Keratinocyte (primary cell): ENCODE measurements around the gene SGO2. TPM values are rescaled to one million over a fixed set of nuclear protein-coding genes. Genes with fewer than 3 reads are reported as not detected.

Experiments used
- DNase-seq: peaks from one replicate; pipeline ENCODE4 v3.0.0-alpha.2; 2011; ENCODE audit warnings: low read depth, missing footprints, low spot score
- FAIRE-seq: peaks from 2 replicates; lab custom pipeline; 2011; peaks lifted over from hg19 to GRCh38; lab: Jason Lieb, UNC
- H2AFZ ChIP-seq: 2 replicates; pipeline ENCODE4 v1.6.0; 2012; ENCODE audit warnings: low read length, control low read depth, inconsistent platforms; ENCODE audit not compliant: control insufficient read depth
- H3K27ac ChIP-seq: 2 replicates; pipeline ENCODE4 v1.5.1; 2011; ENCODE audit warnings: low read length; ENCODE audit not compliant: control insufficient read depth, insufficient read depth
- H3K27me3 ChIP-seq: 3 replicates; pipeline ENCODE4 v1.6.0; 2011; ENCODE audit warnings: low read length; ENCODE audit not compliant: control insufficient read depth, insufficient read depth; ENCODE audit errors: extremely low read depth
- H3K36me3 ChIP-seq, 2 experiments: 2 replicates in 1 of 2; 3 replicates in 1 of 2; pipeline ENCODE4 v1.5.1; 2011; ENCODE audit warnings: low read length in 2 of 2, mild to moderate bottlenecking in 1 of 2; ENCODE audit not compliant: control insufficient read depth in 2 of 2, insufficient read depth in 2 of 2; ENCODE audit errors: extremely low read depth in 1 of 2
- H3K4me1 ChIP-seq: 3 replicates; pipeline ENCODE4 v1.5.1; 2011; ENCODE audit warnings: low read length; ENCODE audit not compliant: control insufficient read depth, insufficient read depth; ENCODE audit errors: extremely low read depth
- H3K4me2 ChIP-seq: 3 replicates; pipeline ENCODE4 v1.6.0; 2011; ENCODE audit warnings: low read depth, low read length; ENCODE audit not compliant: control insufficient read depth, insufficient read depth; ENCODE audit errors: extremely low read depth
- H3K4me3 ChIP-seq, 3 experiments: fragments of 200-600 bp in 1 of 3; sonication (generic) in 1 of 3; 2 replicates in 2 of 3; 3 replicates in 1 of 3; pipeline ENCODE4 v1.5.1; 2011 to 2016; ENCODE audit warnings: low read length in 3 of 3, mild to moderate bottlenecking in 3 of 3, control low read depth in 2 of 3, inconsistent platforms in 1 of 3, low read depth in 1 of 3, mixed read lengths in 1 of 3, mixed run types in 1 of 3, moderate library complexity in 1 of 3; ENCODE audit not compliant: control insufficient read depth in 2 of 3, insufficient read depth in 2 of 3; ENCODE audit errors: extremely low read depth in 1 of 3
- H3K79me2 ChIP-seq: 2 replicates; pipeline ENCODE4 v1.6.0; 2012; ENCODE audit warnings: low read length; ENCODE audit not compliant: control insufficient read depth, insufficient read depth
- H3K9ac ChIP-seq: 3 replicates; pipeline ENCODE4 v1.6.0; 2011; ENCODE audit warnings: low read length; ENCODE audit not compliant: control insufficient read depth, insufficient read depth; ENCODE audit errors: extremely low read depth
- H3K9me1 ChIP-seq: 3 replicates; pipeline ENCODE4 v1.6.0; 2011; ENCODE audit warnings: low read length; ENCODE audit not compliant: control insufficient read depth, insufficient read depth; ENCODE audit errors: extremely low read depth
- H3K9me3 ChIP-seq: 2 replicates; pipeline ENCODE4 v1.5.1; 2012; ENCODE audit warnings: low read depth, low read length; ENCODE audit not compliant: control insufficient read depth
- H4K20me1 ChIP-seq: 3 replicates; pipeline ENCODE4 v1.6.0; 2011; ENCODE audit warnings: low read length; ENCODE audit not compliant: control insufficient read depth, insufficient read depth; ENCODE audit errors: extremely low read depth
- EZH2 ChIP-seq: IDR thresholded peaks from one replicate; pipeline ENCODE4 v1.6.1; 2012; ENCODE audit warnings: inconsistent platforms, mild to moderate bottlenecking, low read length, moderate library complexity
- dilution Hi-C: fragments of 300-500 bp; cut with MboI; formaldehyde crosslinking; loops from one replicate; pipeline ENCODE4 v1.7.0; 2020; ENCODE audit warnings: low sequenced_read_pairs; ENCODE audit not compliant: extremely low pct_ligation_motif_present
- polyA plus RNA-seq, 5 experiments: library from polyadenylated mRNA; depleted of rRNA in 3 of 5; stranded (reverse) in 3 of 5; stranded (forward) in 1 of 5; unstranded in 1 of 5; fragments of >200 nt; gene quantifications; 1 replicate in 1 of 5; 2 replicates in 3 of 5; 3 replicates in 1 of 5; pipeline versions ENCODE4 v1.2.1 to v1.2.3, GENCODE V29; 2011 to 2012; ENCODE audit warnings: missing spikeins in 2 of 5, low read depth in 1 of 5, low replicate concordance in 1 of 5
- TF ChIP-seq, protein P1 (sequence below), 3 experiments: IDR thresholded peaks in 1 of 3; conservative IDR thresholded peaks in 1 of 3; optimal IDR thresholded peaks in 1 of 3; 2 replicates in 2 of 3; 3 replicates in 1 of 3; pipeline versions ENCODE3 to v1.5.1; 2011; ENCODE audit warnings: low read length in 3 of 3, mild to moderate bottlenecking in 3 of 3, moderate library complexity in 2 of 3, control low read depth in 1 of 3, inconsistent platforms in 1 of 3; ENCODE audit not compliant: insufficient read depth in 2 of 3; ENCODE audit errors: extremely low read depth in 1 of 3

Gene SGO2
- polyA plus RNA-seq, 1 donor (not counting 4 experiments of a cell fraction or from before 2014, with no cell fraction given) = 8.6 TPM

DNA sequence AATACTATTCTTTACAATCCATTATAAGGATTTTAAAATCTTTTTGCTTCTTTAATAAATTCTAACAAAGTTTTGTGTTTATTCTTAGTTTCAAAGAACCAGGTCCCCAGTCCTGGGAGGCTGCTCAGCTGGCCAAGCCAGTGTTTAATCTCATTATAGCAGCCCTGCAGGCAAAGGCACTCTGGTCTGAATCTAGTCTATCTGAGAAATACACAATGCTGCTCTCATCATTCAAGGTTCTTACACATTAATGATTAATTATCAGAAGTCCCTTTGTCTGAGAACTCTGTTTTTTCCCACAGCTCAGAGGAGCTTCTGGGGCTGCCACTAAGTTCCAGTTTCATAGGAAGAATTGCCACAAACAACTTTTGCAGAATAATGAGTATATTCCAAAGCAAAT is 43.8 kb upstream of the SGO2 start:
- no peak overlapping the region for H3K27ac ChIP-seq
- no peak overlapping the region for H3K9ac ChIP-seq
- H3K79me2 ChIP-seq = no peaks in the 10 kb centered on the region
- FAIRE-seq (no peak), DNase-seq (no peak)
- H3K9me3 ChIP-seq = no peaks in the 10 kb centered on the region
- dilution Hi-C loops = no loop called here
- no peak overlapping the region for H2AFZ ChIP-seq
- no peak overlapping the region for H3K4me3 ChIP-seq
- no peaks in the 10 kb centered on the region for H3K27me3 ChIP-seq
- H3K36me3 ChIP-seq = peaks cover 0 to 8% of the 10 kb centered on the region in 2 experiments
- H3K4me1 ChIP-seq = peaks cover 23% of the 10 kb centered on the region
- no peaks in the 10 kb centered on the region for H3K9me1 ChIP-seq
- TF ChIP-seq, protein P1, sequence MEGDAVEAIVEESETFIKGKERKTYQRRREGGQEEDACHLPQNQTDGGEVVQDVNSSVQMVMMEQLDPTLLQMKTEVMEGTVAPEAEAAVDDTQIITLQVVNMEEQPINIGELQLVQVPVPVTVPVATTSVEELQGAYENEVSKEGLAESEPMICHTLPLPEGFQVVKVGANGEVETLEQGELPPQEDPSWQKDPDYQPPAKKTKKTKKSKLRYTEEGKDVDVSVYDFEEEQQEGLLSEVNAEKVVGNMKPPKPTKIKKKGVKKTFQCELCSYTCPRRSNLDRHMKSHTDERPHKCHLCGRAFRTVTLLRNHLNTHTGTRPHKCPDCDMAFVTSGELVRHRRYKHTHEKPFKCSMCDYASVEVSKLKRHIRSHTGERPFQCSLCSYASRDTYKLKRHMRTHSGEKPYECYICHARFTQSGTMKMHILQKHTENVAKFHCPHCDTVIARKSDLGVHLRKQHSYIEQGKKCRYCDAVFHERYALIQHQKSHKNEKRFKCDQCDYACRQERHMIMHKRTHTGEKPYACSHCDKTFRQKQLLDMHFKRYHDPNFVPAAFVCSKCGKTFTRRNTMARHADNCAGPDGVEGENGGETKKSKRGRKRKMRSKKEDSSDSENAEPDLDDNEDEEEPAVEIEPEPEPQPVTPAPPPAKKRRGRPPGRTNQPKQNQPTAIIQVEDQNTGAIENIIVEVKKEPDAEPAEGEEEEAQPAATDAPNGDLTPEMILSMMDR (optimal IDR thresholded peaks at IDR 0.05 in 1 of 3, IDR thresholded peaks at IDR 0.05 in 1 of 3, conservative IDR thresholded peaks at IDR 0.05 in 1 of 3; ENCODE audit: extremely low read depth in 1 of 3, insufficient read depth in 2 of 3, low read length in 3 of 3) = no peak
- no peak for TF ChIP-seq EZH2
- no peak overlapping the region for H3K4me2 ChIP-seq
- H4K20me1 ChIP-seq = peaks cover 2% of the 10 kb centered on the region

DNA sequence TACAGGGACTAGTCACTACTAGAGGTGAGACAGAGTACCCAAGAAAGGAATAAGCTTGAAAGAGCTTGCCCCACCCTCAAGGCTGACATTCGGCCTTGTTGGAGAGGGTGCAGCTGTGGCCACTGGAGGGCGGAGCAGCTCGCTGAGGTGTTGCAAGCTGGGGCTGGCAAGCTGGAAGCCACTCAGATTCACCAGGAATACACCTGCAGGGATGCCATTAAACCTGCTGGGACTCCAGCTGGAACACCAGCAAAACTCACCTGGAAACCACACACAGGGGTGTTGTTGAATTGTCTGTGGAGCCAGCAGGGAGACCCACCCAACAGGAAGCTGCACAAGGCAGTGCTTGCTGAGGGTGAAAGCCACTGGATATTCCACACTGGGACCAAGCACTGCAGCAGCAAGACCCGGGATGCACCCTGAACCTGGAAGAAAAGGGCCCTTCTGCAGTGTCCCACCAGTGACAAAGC is 42.2 kb upstream of the SGO2 start:
- dilution Hi-C loops = no loop called here
- H3K27me3 ChIP-seq = no peaks in the 10 kb centered on the region
- H3K9me1 ChIP-seq = no peaks in the 10 kb centered on the region
- no peak overlapping the region for H3K27ac ChIP-seq
- H3K79me2 ChIP-seq = no peaks in the 10 kb centered on the region
- no peak overlapping the region for H3K9ac ChIP-seq
- H3K4me1 ChIP-seq = peaks cover 23% of the 10 kb centered on the region
- no peak overlapping the region for H3K4me2 ChIP-seq
- no peak for TF ChIP-seq EZH2
- TF ChIP-seq, protein P1 (optimal IDR thresholded peaks at IDR 0.05 in 1 of 3, IDR thresholded peaks at IDR 0.05 in 1 of 3, conservative IDR thresholded peaks at IDR 0.05 in 1 of 3; ENCODE audit: extremely low read depth in 1 of 3, insufficient read depth in 2 of 3, low read length in 3 of 3) = peak; percentile 89 to 94 (median 92)
- FAIRE-seq = peak; percentile 84
- H3K9me3 ChIP-seq = no peaks in the 10 kb centered on the region
- H2AFZ ChIP-seq = no peak overlapping the region
- no peak overlapping the region for H3K4me3 ChIP-seq
- DNase-seq = peak; percentile 30
- peaks cover 0 to 4% of the 10 kb centered on the region in 2 experiments for H3K36me3 ChIP-seq
- H4K20me1 ChIP-seq = peaks cover 2% of the 10 kb centered on the region
